ENCODE data around the gene GARNL3.

Gene GARNL3

DNA sequence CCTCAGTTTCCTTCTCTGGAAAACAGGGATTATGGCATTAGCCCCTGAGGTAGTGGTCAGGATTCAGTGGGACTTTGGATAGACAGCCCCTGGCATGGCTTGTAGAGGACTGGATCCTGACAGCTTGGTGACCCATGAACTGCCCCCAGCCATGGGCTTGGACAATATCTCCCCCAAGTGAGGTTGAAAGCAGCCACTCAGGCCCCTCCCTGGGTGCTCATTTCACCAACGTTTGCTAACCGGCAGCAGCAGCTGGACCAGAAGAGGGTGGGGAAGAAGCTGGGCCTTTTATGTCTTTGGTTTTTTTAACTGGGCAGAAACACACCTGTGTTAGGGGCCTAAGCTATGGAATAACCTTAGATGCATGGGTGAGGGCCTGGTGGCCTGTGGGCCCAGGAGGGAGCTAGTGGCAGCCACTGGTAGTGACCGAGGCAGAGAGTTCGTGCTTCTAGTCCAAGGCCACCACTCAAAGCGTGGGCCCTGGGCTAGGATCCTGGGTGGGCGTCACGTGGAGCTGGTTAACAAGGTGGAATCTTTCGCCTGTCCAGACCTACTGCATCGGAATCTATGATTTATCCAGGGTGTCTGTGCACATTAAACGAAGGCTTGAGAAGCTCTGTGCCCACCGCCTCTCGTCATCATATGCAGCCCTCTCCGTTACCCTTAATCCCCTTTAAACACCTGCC is 134.3 kb downstream of the GARNL3 start:
- TF ChIP-seq TAF1 (IDR thresholded peaks at IDR 0.05; ENCODE audit: borderline replicate concordance, insufficient read depth, low read length): no peak
- no peak for TF ChIP-seq SIN3A (IDR thresholded peaks at IDR 0.05; ENCODE audit: borderline replicate concordance, insufficient read depth, low read length)
- no peak for TF ChIP-seq FOXP2 (optimal IDR thresholded peaks at IDR 0.05; ENCODE audit: borderline replicate concordance, extremely low read depth, extremely low read length, insufficient read depth)
- TF ChIP-seq, protein P1, sequence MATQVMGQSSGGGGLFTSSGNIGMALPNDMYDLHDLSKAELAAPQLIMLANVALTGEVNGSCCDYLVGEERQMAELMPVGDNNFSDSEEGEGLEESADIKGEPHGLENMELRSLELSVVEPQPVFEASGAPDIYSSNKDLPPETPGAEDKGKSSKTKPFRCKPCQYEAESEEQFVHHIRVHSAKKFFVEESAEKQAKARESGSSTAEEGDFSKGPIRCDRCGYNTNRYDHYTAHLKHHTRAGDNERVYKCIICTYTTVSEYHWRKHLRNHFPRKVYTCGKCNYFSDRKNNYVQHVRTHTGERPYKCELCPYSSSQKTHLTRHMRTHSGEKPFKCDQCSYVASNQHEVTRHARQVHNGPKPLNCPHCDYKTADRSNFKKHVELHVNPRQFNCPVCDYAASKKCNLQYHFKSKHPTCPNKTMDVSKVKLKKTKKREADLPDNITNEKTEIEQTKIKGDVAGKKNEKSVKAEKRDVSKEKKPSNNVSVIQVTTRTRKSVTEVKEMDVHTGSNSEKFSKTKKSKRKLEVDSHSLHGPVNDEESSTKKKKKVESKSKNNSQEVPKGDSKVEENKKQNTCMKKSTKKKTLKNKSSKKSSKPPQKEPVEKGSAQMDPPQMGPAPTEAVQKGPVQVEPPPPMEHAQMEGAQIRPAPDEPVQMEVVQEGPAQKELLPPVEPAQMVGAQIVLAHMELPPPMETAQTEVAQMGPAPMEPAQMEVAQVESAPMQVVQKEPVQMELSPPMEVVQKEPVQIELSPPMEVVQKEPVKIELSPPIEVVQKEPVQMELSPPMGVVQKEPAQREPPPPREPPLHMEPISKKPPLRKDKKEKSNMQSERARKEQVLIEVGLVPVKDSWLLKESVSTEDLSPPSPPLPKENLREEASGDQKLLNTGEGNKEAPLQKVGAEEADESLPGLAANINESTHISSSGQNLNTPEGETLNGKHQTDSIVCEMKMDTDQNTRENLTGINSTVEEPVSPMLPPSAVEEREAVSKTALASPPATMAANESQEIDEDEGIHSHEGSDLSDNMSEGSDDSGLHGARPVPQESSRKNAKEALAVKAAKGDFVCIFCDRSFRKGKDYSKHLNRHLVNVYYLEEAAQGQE (IDR thresholded peaks at IDR 0.05; ENCODE audit: insufficient read depth in 1 of 2, low read depth in 2 of 2, low read length in 2 of 2): no peak
- TF ChIP-seq POLR2AphosphoS5 (IDR thresholded peaks at IDR 0.05; ENCODE audit: low read depth, low read length): no peak

DNA sequence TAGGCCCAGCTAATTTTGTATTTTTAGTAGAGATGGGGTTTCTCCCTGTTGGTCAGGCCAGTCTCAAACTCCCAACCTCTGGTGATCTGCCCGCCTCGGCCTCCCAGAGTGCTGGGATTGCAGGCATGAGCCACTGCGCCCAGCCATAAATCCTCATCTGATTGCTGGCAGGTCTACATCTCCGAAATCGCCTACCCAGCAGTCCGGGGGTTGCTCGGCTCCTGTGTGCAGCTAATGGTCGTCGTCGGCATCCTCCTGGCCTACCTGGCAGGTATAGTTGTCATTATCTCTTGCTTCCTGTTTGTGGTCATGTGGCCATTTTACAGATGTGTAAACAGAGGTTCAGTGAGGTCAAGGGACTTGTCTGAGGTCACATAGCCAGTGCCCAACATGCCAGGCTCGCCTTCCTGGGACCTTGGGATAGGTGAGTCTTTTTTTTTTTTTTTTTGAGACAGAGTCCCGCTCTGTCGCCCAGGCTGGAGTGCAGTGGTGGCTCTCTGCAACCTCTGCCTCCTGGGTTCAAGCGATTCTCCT is 135.2 kb downstream of the GARNL3 start:
- TF ChIP-seq POLR2AphosphoS5 (IDR thresholded peaks at IDR 0.05; ENCODE audit: low read depth, low read length) (no peak), FOXP2 (optimal IDR thresholded peaks at IDR 0.05; ENCODE audit: borderline replicate concordance, extremely low read depth, extremely low read length, insufficient read depth) (no peak), SIN3A (IDR thresholded peaks at IDR 0.05; ENCODE audit: borderline replicate concordance, insufficient read depth, low read length) (no peak), TAF1 (IDR thresholded peaks at IDR 0.05; ENCODE audit: borderline replicate concordance, insufficient read depth, low read length) (no peak)
- TF ChIP-seq, protein P1 (IDR thresholded peaks at IDR 0.05; ENCODE audit: insufficient read depth in 1 of 2, low read depth in 2 of 2, low read length in 2 of 2): no peak

DNA sequence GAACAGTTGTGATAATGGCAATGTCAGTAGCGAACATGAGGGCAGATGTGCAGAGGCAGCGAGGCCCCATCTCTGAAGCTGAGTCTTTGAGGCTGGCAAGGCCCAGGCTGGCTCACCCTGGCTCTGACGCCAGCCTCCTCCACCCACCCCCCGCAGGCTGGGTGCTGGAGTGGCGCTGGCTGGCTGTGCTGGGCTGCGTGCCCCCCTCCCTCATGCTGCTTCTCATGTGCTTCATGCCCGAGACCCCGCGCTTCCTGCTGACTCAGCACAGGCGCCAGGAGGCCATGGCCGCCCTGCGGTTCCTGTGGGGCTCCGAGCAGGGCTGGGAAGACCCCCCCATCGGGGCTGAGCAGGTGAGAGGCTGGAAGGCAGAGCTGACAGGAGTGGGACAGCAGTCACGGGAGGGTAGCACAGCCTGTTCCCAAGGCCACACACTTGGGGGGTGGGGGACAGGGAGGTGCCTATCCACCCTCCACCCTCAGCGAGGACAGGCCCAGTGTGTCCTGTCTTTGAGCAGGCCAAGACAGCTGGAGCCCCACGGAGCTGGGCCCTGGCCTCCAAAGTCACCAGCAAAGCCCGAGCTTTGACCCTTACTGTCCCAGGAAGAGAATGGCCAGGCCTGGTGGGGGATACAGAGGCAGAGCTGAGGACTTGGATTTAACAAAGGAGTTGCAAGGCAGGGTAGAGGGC is 138.0 kb downstream of the GARNL3 start:
- TF ChIP-seq SIN3A (IDR thresholded peaks at IDR 0.05; ENCODE audit: borderline replicate concordance, insufficient read depth, low read length) (no peak), FOXP2 (optimal IDR thresholded peaks at IDR 0.05; ENCODE audit: borderline replicate concordance, extremely low read depth, extremely low read length, insufficient read depth) (no peak), POLR2AphosphoS5 (IDR thresholded peaks at IDR 0.05; ENCODE audit: low read depth, low read length) (no peak), TAF1 (IDR thresholded peaks at IDR 0.05; ENCODE audit: borderline replicate concordance, insufficient read depth, low read length) (no peak)
- TF ChIP-seq, protein P1 (IDR thresholded peaks at IDR 0.05; ENCODE audit: insufficient read depth in 1 of 2, low read depth in 2 of 2, low read length in 2 of 2): no peak

DNA sequence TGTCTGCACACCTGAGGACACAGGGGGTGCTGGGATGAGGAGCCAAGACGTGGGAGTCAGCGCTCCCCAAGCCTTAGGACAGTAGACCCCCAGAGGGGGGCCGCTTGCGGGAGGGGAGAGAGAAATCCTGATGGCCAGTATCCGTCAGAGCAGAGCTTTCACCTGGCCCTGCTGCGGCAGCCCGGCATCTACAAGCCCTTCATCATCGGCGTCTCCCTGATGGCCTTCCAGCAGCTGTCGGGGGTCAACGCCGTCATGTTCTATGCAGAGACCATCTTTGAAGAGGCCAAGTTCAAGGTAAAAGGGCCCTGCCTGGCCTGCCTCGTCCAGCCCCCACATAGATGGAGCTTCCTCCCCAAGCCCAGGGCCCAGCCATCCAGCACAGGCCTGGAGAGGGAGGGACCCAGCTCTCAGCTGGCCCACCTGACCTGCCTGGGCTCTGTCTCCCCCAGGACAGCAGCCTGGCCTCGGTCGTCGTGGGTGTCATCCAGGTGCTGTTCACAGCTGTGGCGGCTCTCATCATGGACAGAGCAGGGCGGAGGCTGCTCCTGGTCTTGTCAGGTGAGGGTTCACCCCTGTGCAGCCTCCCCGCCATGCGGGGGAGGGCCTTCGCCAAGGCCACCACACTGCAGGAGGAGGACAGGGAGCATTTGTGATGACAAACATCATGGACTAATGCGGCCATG is 139.1 kb downstream of the GARNL3 start:
- TF ChIP-seq TAF1 (IDR thresholded peaks at IDR 0.05; ENCODE audit: borderline replicate concordance, insufficient read depth, low read length) (no peak), FOXP2 (optimal IDR thresholded peaks at IDR 0.05; ENCODE audit: borderline replicate concordance, extremely low read depth, extremely low read length, insufficient read depth) (no peak), POLR2AphosphoS5 (IDR thresholded peaks at IDR 0.05; ENCODE audit: low read depth, low read length) (no peak), SIN3A (IDR thresholded peaks at IDR 0.05; ENCODE audit: borderline replicate concordance, insufficient read depth, low read length) (no peak)
- TF ChIP-seq, protein P1 (IDR thresholded peaks at IDR 0.05; ENCODE audit: insufficient read depth in 1 of 2, low read depth in 2 of 2, low read length in 2 of 2): no peak

All from PFSK-1 (cell line).